SU-DHL-6 (cell line): ENCODE data around the gene ANK3.

Experiments
- CTCF ChIP-seq: fragments of 200-600 bp; sonication (generic); IDR thresholded peaks from one replicate; pipeline ENCODE4 v1.5.1; 2017; ENCODE audit warnings: antibody characterized with exemption, mild to moderate bottlenecking, low read length, moderate library complexity; ENCODE audit not compliant: insufficient read depth, poor library complexity, severe bottlenecking
- EZH2phosphoT487 ChIP-seq: fragments of 200-600 bp; sonication (generic), shearing (Covaris generic); conservative IDR thresholded peaks from 2 replicates; pipeline ENCODE4 v1.6.1; 2018; ENCODE audit warnings: mild to moderate bottlenecking, antibody characterized with exemption, low read length, moderate library complexity, mixed read lengths

- no peak for TF ChIP-seq CTCF
- no peak for TF ChIP-seq EZH2phosphoT487
These were observed 263.8 kb downstream of the ANK3 start for GRCh38 chr10:60125895-60126294.
